ENCODE data around the gene KIF7. TPM values are rescaled to one million over a fixed set of nuclear protein-coding genes. Genes with fewer than 3 reads are reported as not detected.

KIF7 gene
- total and polyA plus RNA-seq, 5 donors from 2014 or later: 0.12 TPM; not detected in 4

DNA sequence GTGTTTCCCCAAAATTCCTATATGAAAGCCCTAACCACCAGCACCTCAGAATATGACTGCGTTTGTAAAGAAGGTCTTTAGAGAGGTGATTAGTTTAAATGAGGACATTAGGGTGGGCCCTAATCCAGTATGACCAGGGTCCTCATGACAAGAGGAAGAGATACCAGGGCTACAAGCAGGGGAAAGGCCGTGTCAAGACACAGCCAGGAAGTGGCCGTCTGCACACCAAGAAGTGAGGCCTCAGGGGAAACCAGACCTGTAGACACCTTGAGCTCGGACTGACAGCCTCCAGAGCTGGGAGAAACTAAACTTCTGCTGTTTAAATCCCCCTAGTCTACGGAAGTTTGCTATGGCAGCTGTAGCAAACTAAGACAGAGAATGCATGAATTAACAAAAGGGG is 14.2 kb downstream of the KIF7 start:
- no peaks in the 10 kb centered on the region for H3K4me1 Mint-ChIP-seq
- no peaks in the 10 kb centered on the region for H3K36me3 Mint-ChIP-seq

DNA sequence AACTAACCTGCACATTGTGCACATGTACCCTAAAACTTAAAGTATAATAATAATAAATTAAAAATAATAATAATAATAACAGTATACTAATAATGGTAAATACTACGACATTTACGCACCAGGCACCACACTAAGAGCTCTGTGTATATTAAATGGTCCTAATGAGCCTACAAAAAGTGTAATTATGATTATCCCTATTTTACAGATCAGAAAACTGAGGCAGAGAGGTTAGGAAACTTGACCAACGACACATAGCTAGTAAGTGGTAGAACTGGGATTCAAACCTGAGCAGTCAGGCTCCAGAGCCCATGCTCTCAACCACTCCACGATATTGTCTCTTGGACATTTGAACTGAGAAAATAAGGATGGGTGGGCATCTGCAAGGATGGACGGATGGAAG is 15.0 kb downstream of the KIF7 start:
- H3K27ac Mint-ChIP-seq: no peak overlapping the region
- H3K36me3 Mint-ChIP-seq: no peaks in the 10 kb centered on the region
- peaks cover 0 to 2% (median 0%) of the 10 kb centered on the region in 7 donors for H3K9me3 Mint-ChIP-seq
- Histone ChIP-seq H3K27ac (ENCODE audit: insufficient read depth, low read length, poor library complexity, severe bottlenecking) (no peak overlapping the region), H3K27me3 (ENCODE audit: control insufficient read depth, insufficient read depth, low read length) (no peaks in the 10 kb centered on the region), H3K36me3 (ENCODE audit: control insufficient read depth, insufficient read depth, low read length) (no peaks in the 10 kb centered on the region), H3K4me1 (ENCODE audit: control insufficient read depth, insufficient read depth, low read length, poor library complexity, severe bottlenecking) (no peaks in the 10 kb centered on the region), H3K9me3 (ENCODE audit: control insufficient read depth in 2 of 2, low read length in 2 of 2) (no peaks in the 10 kb centered on the region), H3K4me3 (ENCODE audit: low read depth, low read length) (no peak overlapping the region)
- ATAC-seq (ENCODE audit: low read depth in 2 of 2): no peak
- no peak overlapping the region for H3K4me3 Mint-ChIP-seq
- DNase-seq: no peak
- no peaks in the 10 kb centered on the region for H3K4me1 Mint-ChIP-seq
- no peaks in the 10 kb centered on the region for H3K27me3 Mint-ChIP-seq

More for the DNA sequence above, 14.2 kb downstream of the KIF7 start:
- Histone ChIP-seq H3K4me1 (ENCODE audit: control insufficient read depth, insufficient read depth, low read length, poor library complexity, severe bottlenecking) (no peaks in the 10 kb centered on the region), H3K27ac (ENCODE audit: insufficient read depth, low read length, poor library complexity, severe bottlenecking) (no peak overlapping the region), H3K9me3 (ENCODE audit: control insufficient read depth in 2 of 2, low read length in 2 of 2) (no peaks in the 10 kb centered on the region), H3K27me3 (ENCODE audit: control insufficient read depth, insufficient read depth, low read length) (no peaks in the 10 kb centered on the region), H3K36me3 (ENCODE audit: control insufficient read depth, insufficient read depth, low read length) (no peaks in the 10 kb centered on the region), H3K4me3 (ENCODE audit: low read depth, low read length) (no peak overlapping the region)
- no peak for ATAC-seq (ENCODE audit: low read depth in 2 of 2)
- H3K27ac Mint-ChIP-seq: no peak overlapping the region
- H3K9me3 Mint-ChIP-seq: peaks cover 0 to 1% (median 0%) of the 10 kb centered on the region in 7 donors
- peaks cover 1% of the 10 kb centered on the region for H3K27me3 Mint-ChIP-seq
- no peak overlapping the region for H3K4me3 Mint-ChIP-seq
- no peak for DNase-seq

DNA sequence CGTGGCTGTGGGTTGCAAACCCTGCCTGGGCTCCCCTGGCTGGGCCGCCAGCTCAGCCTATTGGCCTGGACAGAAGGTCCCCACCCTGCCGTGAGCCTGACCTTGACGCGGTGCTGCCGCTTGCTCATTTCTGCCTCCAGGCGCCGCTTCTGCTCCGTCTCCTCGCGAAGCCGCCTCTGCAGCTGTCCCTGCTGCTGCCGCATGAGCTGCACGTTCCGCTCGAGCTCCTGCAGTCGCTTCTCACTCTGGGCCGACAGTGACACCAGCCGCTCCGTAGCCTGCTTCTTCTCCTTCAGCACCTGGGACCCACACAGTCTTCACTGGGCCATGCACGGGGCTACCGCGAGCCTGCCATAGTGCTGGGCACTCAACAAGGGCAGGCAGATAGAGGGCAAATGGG is 21.7 kb downstream of the KIF7 start:
- no peaks in the 10 kb centered on the region for H3K36me3 Mint-ChIP-seq
- no peak for DNase-seq
- Histone ChIP-seq H3K4me1 (ENCODE audit: control insufficient read depth, insufficient read depth, low read length, poor library complexity, severe bottlenecking) (no peaks in the 10 kb centered on the region), H3K36me3 (ENCODE audit: control insufficient read depth, insufficient read depth, low read length) (no peaks in the 10 kb centered on the region), H3K27ac (ENCODE audit: insufficient read depth, low read length, poor library complexity, severe bottlenecking) (no peak overlapping the region), H3K27me3 (ENCODE audit: control insufficient read depth, insufficient read depth, low read length) (no peaks in the 10 kb centered on the region), H3K4me3 (ENCODE audit: low read depth, low read length) (no peak overlapping the region), H3K9me3 (ENCODE audit: control insufficient read depth in 2 of 2, low read length in 2 of 2) (no peaks in the 10 kb centered on the region)
- H3K4me3 Mint-ChIP-seq: no peak overlapping the region
- no peak overlapping the region for H3K27ac Mint-ChIP-seq
- no peaks in the 10 kb centered on the region for H3K4me1 Mint-ChIP-seq
- peaks cover 0 to 5% (median 0%) of the 10 kb centered on the region in 7 donors for H3K9me3 Mint-ChIP-seq
- H3K27me3 Mint-ChIP-seq: no peaks in the 10 kb centered on the region
- no peak for ATAC-seq (ENCODE audit: low read depth in 2 of 2)

DNA sequence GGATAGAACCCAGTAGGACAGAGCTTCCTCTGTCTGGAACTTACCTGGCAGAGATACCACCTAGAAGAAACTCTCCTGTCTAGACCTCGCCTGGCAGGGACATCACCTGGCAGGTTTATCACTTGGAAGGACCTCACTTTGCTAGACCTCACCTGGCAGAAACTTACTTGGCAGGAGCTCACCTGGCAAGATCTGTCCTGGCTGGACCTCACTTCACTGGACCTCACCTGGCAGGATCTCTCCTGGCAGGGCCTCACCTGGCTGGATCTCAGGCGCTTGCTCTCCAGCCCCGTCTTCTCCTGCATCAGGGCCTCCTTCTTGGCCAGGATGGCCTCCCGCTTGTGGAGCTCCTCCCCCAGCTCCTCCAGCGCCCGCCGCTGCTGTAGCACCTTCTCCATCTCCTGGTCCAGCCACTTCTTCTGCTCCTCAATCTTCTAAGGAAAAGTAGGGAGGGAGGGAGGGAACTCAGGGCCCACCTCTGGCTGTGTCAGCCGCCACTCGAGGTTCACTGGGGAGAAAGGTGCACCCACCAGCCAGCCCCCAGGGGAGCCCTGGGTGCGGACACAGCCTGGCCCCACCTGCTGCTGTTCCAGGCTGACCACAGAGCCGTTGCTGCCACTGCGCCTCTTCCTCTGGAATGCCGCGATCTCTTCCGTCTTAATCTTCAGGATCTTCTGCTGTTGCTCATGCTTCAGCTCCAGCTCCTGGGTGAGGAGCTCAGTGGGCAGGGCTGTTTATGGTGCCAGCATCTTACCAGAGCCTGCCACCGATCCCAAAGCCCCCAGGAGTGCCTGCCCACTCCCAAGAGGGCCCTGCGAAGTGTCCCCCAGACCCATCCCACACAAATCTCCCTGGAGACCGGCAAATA is 22.5 kb downstream of the KIF7 start:
- Mint-ChIP-seq H3K27me3 (no peaks in the 10 kb centered on the region), H3K27ac (no peak overlapping the region), H3K4me3 (no peak overlapping the region), H3K4me1 (no peaks in the 10 kb centered on the region), H3K9me3 (peaks cover 0 to 5% (median 0%) of the 10 kb centered on the region in 7 donors), H3K36me3 (no peaks in the 10 kb centered on the region)
- Histone ChIP-seq H3K4me1 (ENCODE audit: control insufficient read depth, insufficient read depth, low read length, poor library complexity, severe bottlenecking) (no peaks in the 10 kb centered on the region), H3K36me3 (ENCODE audit: control insufficient read depth, insufficient read depth, low read length) (no peaks in the 10 kb centered on the region), H3K4me3 (ENCODE audit: low read depth, low read length) (no peak overlapping the region), H3K9me3 (ENCODE audit: control insufficient read depth in 2 of 2, low read length in 2 of 2) (no peaks in the 10 kb centered on the region), H3K27me3 (ENCODE audit: control insufficient read depth, insufficient read depth, low read length) (no peaks in the 10 kb centered on the region), H3K27ac (ENCODE audit: insufficient read depth, low read length, poor library complexity, severe bottlenecking) (no peak overlapping the region)
- ATAC-seq (ENCODE audit: low read depth in 2 of 2): no peak
- DNase-seq: no peak

DNA sequence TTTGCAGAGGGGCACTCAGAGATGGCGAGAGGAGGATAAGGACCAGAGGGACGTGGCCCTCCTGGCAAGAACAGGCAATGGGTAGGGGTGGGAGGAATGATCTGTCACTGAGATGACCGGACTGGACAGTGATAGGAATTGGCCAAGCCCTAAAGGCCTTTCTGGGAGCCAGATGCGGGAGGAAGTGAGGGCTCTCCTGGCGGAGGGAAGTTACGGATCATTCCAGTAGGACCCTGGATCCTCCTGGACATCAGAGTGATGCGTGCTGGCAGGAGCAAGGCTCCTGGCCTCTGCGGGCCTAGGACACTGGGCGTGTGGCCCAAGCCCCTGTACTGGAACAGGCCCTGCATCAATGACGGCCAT is 23.4 kb downstream of the KIF7 start:
- Mint-ChIP-seq H3K4me1 (no peaks in the 10 kb centered on the region), H3K36me3 (no peaks in the 10 kb centered on the region), H3K27me3 (no peaks in the 10 kb centered on the region), H3K9me3 (peaks cover 0 to 5% (median 0%) of the 10 kb centered on the region in 7 donors), H3K27ac (no peak overlapping the region), H3K4me3 (no peak overlapping the region)
- H3K36me3 ChIP-seq (ENCODE audit: control insufficient read depth, insufficient read depth, low read length): no peaks in the 10 kb centered on the region
- no peak overlapping the region for H3K4me3 ChIP-seq (ENCODE audit: low read depth, low read length)
- no peaks in the 10 kb centered on the region for H3K27me3 ChIP-seq (ENCODE audit: control insufficient read depth, insufficient read depth, low read length)
- no peak overlapping the region for H3K27ac ChIP-seq (ENCODE audit: insufficient read depth, low read length, poor library complexity, severe bottlenecking)
- no peaks in the 10 kb centered on the region for H3K4me1 ChIP-seq (ENCODE audit: control insufficient read depth, insufficient read depth, low read length, poor library complexity, severe bottlenecking)
- DNase-seq (no peak), ATAC-seq (ENCODE audit: low read depth in 2 of 2) (no peak)
- no peaks in the 10 kb centered on the region for H3K9me3 ChIP-seq (ENCODE audit: control insufficient read depth in 2 of 2, low read length in 2 of 2)

DNA sequence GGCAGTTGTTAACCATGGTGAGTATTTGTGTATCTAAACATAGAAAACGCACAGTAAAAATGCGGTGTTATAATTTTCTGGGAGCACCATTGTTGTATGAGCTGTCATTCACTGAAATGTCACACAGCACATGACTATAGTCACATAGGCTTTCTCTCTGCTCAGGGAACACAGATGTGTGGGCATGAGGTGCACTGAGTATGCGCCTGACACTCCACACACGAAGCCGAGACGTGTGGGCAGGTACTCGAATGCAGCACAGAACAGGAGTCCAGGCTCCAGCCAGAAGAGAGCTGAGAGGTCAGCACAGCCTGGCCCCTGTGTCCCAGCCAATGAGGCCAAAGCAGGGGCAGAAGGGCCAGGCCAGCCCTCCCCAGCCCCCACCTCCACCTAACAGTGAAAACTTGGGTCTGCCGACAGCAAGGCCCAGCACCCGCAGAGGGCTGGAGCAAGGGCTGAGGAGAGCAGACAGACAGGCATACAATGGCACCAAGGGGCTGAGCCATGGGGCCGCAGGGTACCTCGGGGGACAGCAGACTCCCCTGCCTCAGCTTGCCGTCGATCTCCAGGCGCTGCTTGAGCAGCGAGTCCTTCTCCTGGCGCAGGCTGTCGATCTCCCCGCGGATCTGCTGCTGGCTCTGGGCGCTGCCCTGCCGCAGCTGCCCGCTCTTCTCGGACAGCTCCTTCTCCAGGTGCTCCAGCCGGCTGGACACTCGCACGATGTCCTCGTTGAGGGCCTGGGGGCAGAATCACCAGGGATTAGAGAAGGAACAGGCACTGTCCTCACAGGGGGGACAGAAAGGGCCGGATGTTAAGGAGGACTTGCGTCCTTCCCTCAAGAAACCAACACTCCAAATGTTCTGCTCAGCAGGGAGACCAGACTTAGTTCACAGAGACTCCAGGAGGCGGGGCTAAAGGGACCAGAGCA is 24.0 kb downstream of the KIF7 start:
- no peaks in the 10 kb centered on the region for H3K4me1 ChIP-seq (ENCODE audit: control insufficient read depth, insufficient read depth, low read length, poor library complexity, severe bottlenecking)
- H3K9me3 ChIP-seq (ENCODE audit: control insufficient read depth in 2 of 2, low read length in 2 of 2): no peaks in the 10 kb centered on the region
- Mint-ChIP-seq H3K36me3 (no peaks in the 10 kb centered on the region), H3K4me3 (no peak overlapping the region), H3K27ac (no peak overlapping the region), H3K9me3 (peaks cover 0 to 5% (median 0%) of the 10 kb centered on the region in 7 donors), H3K27me3 (no peaks in the 10 kb centered on the region), H3K4me1 (no peaks in the 10 kb centered on the region)
- no peak for DNase-seq
- H3K27ac ChIP-seq (ENCODE audit: insufficient read depth, low read length, poor library complexity, severe bottlenecking): no peak overlapping the region
- H3K36me3 ChIP-seq (ENCODE audit: control insufficient read depth, insufficient read depth, low read length): no peaks in the 10 kb centered on the region
- no peak overlapping the region for H3K4me3 ChIP-seq (ENCODE audit: low read depth, low read length)
- no peak for ATAC-seq (ENCODE audit: low read depth in 2 of 2)
- H3K27me3 ChIP-seq (ENCODE audit: control insufficient read depth, insufficient read depth, low read length): no peaks in the 10 kb centered on the region

DNA sequence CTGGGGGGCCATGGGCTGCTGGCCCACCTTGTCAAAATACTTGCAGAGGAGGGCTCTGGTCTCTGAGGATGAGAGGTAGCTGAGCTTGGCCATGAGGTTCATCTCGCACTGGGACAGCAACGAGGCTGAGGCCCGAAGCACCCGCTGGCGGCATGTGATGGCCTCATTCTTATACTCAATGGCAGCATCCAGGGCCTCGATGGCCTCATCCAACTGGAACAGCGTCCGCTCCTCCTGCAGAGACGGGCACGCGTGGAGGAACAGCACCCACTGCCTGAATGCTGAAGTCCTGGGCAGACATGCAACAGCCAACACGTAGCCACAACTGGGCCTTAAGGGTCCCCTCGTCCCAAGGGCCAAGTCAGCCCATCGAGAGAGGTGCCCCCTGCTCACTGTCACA is 25.0 kb downstream of the KIF7 start:
- no peak overlapping the region for H3K4me3 ChIP-seq (ENCODE audit: low read depth, low read length)
- no peaks in the 10 kb centered on the region for H3K9me3 ChIP-seq (ENCODE audit: control insufficient read depth in 2 of 2, low read length in 2 of 2)
- no peak for ATAC-seq (ENCODE audit: low read depth in 2 of 2)
- Mint-ChIP-seq H3K4me3 (no peak overlapping the region), H3K27me3 (no peaks in the 10 kb centered on the region), H3K4me1 (no peaks in the 10 kb centered on the region), H3K9me3 (peaks cover 0 to 4% (median 0%) of the 10 kb centered on the region in 7 donors), H3K36me3 (no peaks in the 10 kb centered on the region), H3K27ac (no peak overlapping the region)
- H3K4me1 ChIP-seq (ENCODE audit: control insufficient read depth, insufficient read depth, low read length, poor library complexity, severe bottlenecking): no peaks in the 10 kb centered on the region
- no peaks in the 10 kb centered on the region for H3K27me3 ChIP-seq (ENCODE audit: control insufficient read depth, insufficient read depth, low read length)
- no peak for DNase-seq
- no peak overlapping the region for H3K27ac ChIP-seq (ENCODE audit: insufficient read depth, low read length, poor library complexity, severe bottlenecking)
- H3K36me3 ChIP-seq (ENCODE audit: control insufficient read depth, insufficient read depth, low read length): no peaks in the 10 kb centered on the region
